Skeletal muscle tissue (tissue), 4 donors: Measurements from ENCODE around the gene RNF31. TPM values are rescaled to one million over a fixed set of nuclear protein-coding genes. Genes with fewer than 3 reads are reported as not detected.

ENCODE experiments used
- H3K27ac ChIP-seq: one replicate; pipeline ENCODE4 v1.7.0; 2013; ENCODE audit warnings: mild to moderate bottlenecking, low read depth, low read length, inconsistent platforms
- H3K27me3 ChIP-seq, 3 donors: one replicate each; pipeline ENCODE4 v1.7.0; 2013; ENCODE audit warnings: low read length in 3 of 3; ENCODE audit not compliant: control insufficient read depth in 3 of 3, insufficient read depth in 3 of 3
- H3K36me3 ChIP-seq, 3 donors: one replicate each; pipeline ENCODE4 v1.7.0; 2013; ENCODE audit warnings: low read length in 3 of 3; ENCODE audit not compliant: control insufficient read depth in 3 of 3, insufficient read depth in 3 of 3
- H3K4me1 ChIP-seq, 3 donors: one replicate each; pipeline ENCODE4 v1.7.0; 2013; ENCODE audit warnings: low read length in 3 of 3, mild to moderate bottlenecking in 3 of 3; ENCODE audit not compliant: control insufficient read depth in 3 of 3, insufficient read depth in 3 of 3
- H3K4me3 ChIP-seq, 3 donors: one replicate each; pipeline ENCODE4 v1.7.0; 2013; ENCODE audit warnings: low read length in 3 of 3
- H3K9ac ChIP-seq, 3 donors: one replicate each; pipeline ENCODE4 v1.7.0; 2013; ENCODE audit warnings: low read length in 3 of 3, mild to moderate bottlenecking in 3 of 3, moderate library complexity in 2 of 3, low read depth in 1 of 3
- H3K9me3 ChIP-seq, 3 donors: one replicate each; pipeline ENCODE4 v1.7.0; 2013; ENCODE audit warnings: low read length in 3 of 3; ENCODE audit not compliant: control insufficient read depth in 3 of 3
- total RNA-seq: library from RNA; depleted of rRNA; stranded (reverse); fragments of >200 nt; gene quantifications from one replicate; pipeline ENCODE4 v1.2.3, GENCODE V29; 2014
- donor health status: Osteomylitis.

RNF31 gene
- total RNA-seq, 1 donor from 2014 or later, result 33.4 TPM

DNA sequence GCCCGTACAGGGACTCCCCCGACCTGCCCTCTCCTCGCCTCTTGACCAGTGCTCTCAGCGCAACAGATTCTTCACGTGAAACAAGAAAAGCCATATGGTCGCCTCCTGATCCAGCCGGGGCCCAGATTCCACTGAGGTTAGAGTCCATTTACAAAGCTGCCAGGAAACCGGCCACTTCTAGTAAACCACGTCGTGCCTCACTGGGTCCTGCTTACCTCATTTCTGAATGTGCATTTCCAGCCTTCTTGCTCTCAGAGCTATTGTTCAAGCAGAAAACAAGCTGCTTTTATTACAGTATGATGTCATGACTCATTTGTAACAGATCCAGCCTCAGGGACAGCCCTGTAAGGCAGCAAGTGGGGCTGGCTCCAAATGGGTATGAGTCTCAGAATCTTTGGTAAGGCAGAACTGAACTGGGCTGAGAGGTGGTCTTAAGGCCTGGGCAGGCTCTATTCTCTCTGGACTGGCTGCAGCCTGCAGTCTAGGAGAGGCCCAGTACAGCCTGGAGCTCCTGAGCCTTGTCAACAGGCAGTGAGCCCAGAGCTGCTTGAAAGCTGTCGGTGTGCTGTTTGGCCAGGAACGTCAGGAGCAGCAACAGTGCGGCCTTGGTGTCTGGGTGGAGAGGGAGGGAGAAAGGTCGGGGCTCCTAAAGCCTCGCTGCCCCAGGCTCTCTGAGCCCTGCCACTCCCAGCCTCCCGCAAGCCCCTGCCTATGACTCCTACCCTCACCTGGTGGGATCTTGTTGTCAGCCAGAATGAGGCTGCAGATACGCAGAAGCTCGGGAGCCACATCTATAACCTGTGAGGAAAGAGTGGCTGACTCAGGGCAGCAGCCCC is 32.9 kb downstream of the RNF31 start:
- Histone ChIP-seq H3K27me3 (no peaks in the 10 kb centered on the region), H3K4me1 (peaks cover 15 to 22% (median 21%) of the 10 kb centered on the region in 3 donors), H3K4me3 (peak overlapping the region in 1 of 3 donors; percentile 35), H3K9me3 (no peaks in the 10 kb centered on the region), H3K9ac (peak overlapping the region; percentile 20 to 72 (median 28)), H3K27ac (peak overlapping the region; percentile 59), H3K36me3 (peaks cover 61 to 62% (median 62%) of the 10 kb centered on the region in 3 donors)

DNA sequence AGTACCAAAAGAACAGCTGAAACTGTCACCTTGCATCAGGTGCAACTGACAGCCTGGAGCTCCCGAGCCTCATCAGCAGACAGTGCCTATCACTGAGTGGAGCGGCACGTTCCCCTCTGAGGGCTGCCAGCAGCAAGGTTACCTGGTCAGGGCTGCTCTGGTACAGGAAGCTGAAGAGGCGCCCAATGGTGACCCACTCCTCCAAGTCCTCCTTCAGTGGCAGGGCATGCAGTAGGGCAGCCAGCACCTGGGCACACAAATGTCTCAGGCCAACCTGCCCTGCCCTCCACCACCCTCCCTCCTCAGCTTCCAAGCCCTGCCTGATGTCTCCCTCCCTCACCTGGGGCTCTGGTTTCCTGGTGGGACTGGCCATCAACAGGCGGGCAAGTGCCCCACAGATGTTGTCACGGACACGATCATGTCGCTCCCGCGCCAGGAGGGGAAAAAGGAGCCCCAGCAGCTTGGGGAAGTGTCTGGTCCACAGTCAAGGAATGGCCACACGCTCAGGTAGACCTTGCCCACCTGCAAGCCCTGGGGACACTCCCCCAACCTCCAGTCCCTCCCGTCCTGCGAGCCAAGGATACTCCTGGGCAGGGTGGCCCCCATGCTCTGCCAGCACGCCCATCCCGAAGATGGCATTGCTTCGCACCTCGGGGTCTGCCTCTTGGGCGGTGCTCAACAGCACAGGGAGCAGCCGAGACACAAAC is 34.2 kb downstream of the RNF31 start:
- H3K36me3 ChIP-seq, result peaks cover 74 to 75% (median 74%) of the 10 kb centered on the region in 3 donors

DNA sequence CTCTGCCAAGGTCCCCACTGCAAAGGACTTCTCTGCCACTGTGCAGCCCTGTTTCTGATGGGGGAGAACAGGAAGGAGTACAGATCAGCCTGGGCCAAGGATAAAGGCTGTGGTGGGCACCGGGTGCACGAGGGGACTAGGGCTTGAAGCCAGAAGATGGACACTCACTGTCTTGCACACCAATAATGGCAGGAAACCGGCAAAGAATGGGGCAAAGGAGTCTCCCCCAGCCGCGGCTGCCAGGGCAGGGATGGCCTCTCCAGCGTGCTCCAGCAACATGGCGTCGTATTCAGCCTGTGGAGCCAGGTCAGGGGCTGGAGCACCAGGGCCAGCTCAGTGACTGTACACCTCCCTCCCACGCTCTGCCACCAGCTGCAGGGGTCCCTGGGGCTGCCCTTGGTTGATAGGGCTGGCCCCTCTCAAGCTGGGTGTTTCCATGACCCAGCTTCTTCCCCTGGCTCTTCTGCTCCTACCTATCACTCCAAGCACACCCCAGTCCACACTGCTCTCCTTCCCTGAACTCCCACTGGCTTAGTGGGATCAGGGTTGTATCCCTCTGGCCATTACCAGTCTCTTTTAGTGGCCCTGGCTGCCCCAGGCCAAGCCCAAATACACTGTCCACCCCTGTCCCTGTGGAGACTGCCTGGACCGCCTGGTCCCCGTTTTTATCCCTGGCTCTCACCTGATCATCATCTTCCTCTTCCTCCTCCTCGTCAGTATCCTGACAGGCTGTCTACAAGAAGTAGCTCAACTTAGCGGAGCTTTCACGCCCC is 35.0 kb downstream of the RNF31 start:
- H3K36me3 ChIP-seq, result peaks cover 77 to 81% (median 78%) of the 10 kb centered on the region in 3 donors
- H3K4me1 ChIP-seq, result peaks cover 17 to 26% (median 22%) of the 10 kb centered on the region in 3 donors
- H3K4me3 ChIP-seq, result no peak overlapping the region
- no peak overlapping the region for H3K9ac ChIP-seq
- H3K27ac ChIP-seq, result no peak overlapping the region
- H3K9me3 ChIP-seq, result no peaks in the 10 kb centered on the region
- no peaks in the 10 kb centered on the region for H3K27me3 ChIP-seq

More for the DNA sequence above, 34.2 kb downstream of the RNF31 start:
- no peak overlapping the region for H3K27ac ChIP-seq
- no peaks in the 10 kb centered on the region for H3K27me3 ChIP-seq
- H3K4me1 ChIP-seq, result peaks cover 15 to 22% (median 21%) of the 10 kb centered on the region in 3 donors
- H3K9me3 ChIP-seq, result no peaks in the 10 kb centered on the region
- H3K9ac ChIP-seq, result no peak overlapping the region
- no peak overlapping the region for H3K4me3 ChIP-seq

DNA sequence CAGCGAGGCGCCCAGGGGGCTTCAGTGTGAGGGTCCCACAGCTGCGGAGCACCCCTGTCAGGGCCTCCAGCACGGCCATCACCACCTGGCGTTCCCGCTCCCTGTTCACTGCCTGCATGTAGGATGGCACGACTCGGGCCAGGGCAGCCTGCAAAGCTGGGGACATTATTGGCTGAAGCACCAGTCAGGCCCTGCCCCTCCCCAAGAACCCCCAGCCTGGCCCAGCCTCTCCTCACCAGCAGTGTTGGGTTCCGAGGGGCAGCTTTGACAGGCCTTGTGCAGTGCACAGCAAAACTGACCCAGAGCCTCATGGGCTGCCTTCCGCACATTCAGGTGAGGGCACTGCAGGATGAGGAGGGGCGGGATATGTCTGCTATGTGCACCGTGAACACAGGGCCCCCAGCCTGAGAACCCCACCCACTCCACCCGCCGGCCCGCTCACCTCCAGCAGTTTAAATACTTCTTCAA is 35.8 kb downstream of the RNF31 start:
- no peak overlapping the region for H3K4me3 ChIP-seq
- H3K27me3 ChIP-seq, result no peaks in the 10 kb centered on the region
- peak overlapping the region in 1 of 3 donors; percentile 16 for H3K9ac ChIP-seq
- no peaks in the 10 kb centered on the region for H3K9me3 ChIP-seq
- peaks cover 24 to 34% (median 30%) of the 10 kb centered on the region in 3 donors for H3K4me1 ChIP-seq
- peaks cover 74 to 81% (median 78%) of the 10 kb centered on the region in 3 donors for H3K36me3 ChIP-seq
- H3K27ac ChIP-seq, result no peak overlapping the region

DNA sequence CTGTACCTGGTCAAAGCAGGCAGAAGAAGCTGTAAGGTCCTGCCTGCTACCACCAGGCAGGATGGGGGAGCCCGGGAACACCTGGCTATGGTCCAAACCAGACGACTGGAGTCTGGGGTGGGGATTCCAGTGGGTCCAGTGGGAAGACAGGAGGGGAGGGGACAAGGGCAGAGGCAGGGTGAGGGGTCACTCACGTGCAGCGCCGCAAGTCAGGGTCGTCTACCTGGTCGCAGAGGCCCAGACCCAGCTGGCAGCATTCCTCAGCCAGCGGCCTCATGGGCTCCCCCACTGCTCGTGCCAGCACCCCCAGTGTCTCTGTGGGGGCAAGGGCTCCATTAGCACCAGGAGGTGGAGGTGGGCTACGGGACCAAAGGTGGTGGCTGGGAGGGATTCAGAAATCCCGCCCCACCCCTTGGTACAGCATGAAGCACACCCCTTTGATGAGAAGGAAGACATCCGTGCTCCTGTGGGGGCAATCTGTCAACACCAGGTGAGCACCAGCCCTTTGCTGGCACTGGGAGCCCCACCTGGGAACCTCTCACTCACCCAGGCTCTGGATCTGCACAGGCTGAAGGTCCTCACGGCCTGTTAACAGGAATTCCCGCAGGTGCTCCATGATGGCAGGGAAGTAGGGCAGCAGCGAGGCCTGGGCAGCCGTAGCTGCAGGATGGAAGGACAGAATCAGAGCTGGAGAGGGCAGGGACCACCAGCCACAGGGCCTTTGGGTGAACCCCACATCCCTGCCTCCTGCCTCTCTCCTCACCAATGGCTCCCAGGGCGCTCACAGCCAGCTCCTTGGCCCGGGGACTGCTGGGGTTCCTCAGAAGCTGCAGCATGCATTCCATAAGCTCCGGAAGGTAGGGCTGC is 37.0 kb downstream of the RNF31 start:
- no peak overlapping the region for H3K9ac ChIP-seq
- H3K4me3 ChIP-seq, result no peak overlapping the region
- peaks cover 68 to 71% (median 69%) of the 10 kb centered on the region in 3 donors for H3K36me3 ChIP-seq
- H3K4me1 ChIP-seq, result peaks cover 29 to 34% (median 32%) of the 10 kb centered on the region in 3 donors
- H3K27ac ChIP-seq, result no peak overlapping the region
- no peaks in the 10 kb centered on the region for H3K27me3 ChIP-seq
- no peaks in the 10 kb centered on the region for H3K9me3 ChIP-seq

DNA sequence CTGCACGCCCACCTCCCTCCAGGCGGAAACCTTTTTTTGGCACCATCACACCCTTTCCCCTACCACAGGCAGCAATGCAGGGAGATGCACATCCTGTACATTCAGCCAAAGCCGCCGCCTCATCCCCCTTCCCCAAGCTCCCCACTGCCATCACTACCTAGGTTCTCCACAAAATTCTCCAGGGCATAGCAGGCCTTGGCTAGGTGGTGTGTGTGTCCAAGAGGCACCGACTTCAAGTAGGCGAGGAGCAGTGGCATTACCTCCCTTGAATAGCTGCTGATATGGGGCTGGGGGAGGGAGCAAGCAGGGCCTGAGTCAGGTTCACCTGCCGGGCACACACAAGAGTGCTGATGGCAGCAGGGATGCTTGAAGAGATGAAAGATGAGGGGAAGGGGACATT is 37.7 kb downstream of the RNF31 start:
- no peak overlapping the region for H3K4me3 ChIP-seq
- no peaks in the 10 kb centered on the region for H3K9me3 ChIP-seq
- peaks cover 66 to 69% (median 67%) of the 10 kb centered on the region in 3 donors for H3K36me3 ChIP-seq
- no peaks in the 10 kb centered on the region for H3K27me3 ChIP-seq
- no peak overlapping the region for H3K9ac ChIP-seq
- peaks cover 23 to 27% (median 26%) of the 10 kb centered on the region in 3 donors for H3K4me1 ChIP-seq
- no peak overlapping the region for H3K27ac ChIP-seq

DNA sequence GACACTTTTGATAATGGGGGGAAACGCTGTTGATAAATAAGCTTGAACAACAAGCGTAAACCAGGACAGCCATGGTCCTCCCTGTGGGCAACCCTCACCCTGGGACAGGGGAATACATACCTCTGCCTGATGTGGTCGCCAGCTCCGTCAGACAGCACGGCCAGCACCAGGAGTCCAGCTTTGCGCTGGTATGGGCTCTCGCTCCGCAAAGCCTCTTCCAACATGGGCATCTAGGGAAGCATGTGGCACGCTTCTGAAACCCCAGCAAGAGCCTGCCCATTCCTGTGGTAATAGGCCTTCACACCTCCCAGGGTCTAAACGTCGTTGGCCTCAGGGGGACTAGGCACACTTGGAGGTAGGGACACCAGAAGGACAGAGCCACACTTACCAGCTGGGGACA is 38.4 kb downstream of the RNF31 start:
- Histone ChIP-seq H3K27ac (no peak overlapping the region), H3K9me3 (no peaks in the 10 kb centered on the region), H3K27me3 (no peaks in the 10 kb centered on the region), H3K4me1 (peaks cover 16 to 21% (median 19%) of the 10 kb centered on the region in 3 donors), H3K36me3 (peaks cover 61 to 69% (median 64%) of the 10 kb centered on the region in 3 donors), H3K9ac (no peak overlapping the region), H3K4me3 (no peak overlapping the region)

DNA sequence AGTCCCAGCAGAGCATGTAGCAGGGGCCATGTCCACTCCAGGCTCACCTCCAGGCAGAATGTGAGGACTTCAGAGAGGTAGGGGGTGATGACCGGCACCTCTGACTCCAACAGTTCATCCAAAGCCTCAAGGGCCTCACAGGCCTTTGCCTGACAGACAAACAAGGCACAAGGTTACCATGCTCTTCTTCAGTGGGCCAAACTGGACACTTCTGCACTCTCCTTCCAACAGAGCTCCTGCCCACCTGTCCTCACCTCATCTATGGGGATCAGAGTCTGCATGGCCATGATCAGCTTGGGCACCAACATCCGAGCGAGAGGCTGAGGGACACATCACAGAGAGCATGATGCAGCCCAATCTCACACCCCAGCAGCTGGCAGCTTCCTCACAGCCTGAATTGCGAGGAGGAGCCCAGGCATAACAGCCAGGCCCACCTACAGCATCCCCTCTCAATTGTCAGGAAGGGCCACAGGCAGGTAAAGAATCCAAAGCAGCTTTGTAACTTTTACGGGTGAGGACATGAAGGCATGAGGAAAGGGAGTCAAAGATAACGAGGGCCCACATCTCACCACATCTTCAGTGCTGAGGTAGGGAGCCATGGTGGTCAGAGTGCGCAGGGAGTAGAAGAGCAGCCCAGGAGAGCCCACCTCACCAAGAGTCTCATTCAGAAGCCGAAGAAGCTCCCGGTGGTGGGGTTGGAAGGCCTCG is 39.7 kb downstream of the RNF31 start:
- H3K9me3 ChIP-seq, result no peaks in the 10 kb centered on the region
- H3K27ac ChIP-seq, result no peak overlapping the region
- peak overlapping the region in 1 of 3 donors; percentile 84 for H3K4me3 ChIP-seq
- no peaks in the 10 kb centered on the region for H3K27me3 ChIP-seq
- H3K4me1 ChIP-seq, result peaks cover 16 to 21% (median 19%) of the 10 kb centered on the region in 3 donors
- peak overlapping the region in 2 of 3 donors; percentile 79 to 86 for H3K9ac ChIP-seq
- H3K36me3 ChIP-seq, result peaks cover 56 to 65% (median 60%) of the 10 kb centered on the region in 3 donors
